ENCODE results near the gene CCDC160. TPM values are rescaled to one million over a fixed set of nuclear protein-coding genes. Genes with fewer than 3 reads are reported as not detected.

CCDC160 gene
- total RNA-seq, result not detected
- long read RNA-seq, result 0 reads

DNA sequence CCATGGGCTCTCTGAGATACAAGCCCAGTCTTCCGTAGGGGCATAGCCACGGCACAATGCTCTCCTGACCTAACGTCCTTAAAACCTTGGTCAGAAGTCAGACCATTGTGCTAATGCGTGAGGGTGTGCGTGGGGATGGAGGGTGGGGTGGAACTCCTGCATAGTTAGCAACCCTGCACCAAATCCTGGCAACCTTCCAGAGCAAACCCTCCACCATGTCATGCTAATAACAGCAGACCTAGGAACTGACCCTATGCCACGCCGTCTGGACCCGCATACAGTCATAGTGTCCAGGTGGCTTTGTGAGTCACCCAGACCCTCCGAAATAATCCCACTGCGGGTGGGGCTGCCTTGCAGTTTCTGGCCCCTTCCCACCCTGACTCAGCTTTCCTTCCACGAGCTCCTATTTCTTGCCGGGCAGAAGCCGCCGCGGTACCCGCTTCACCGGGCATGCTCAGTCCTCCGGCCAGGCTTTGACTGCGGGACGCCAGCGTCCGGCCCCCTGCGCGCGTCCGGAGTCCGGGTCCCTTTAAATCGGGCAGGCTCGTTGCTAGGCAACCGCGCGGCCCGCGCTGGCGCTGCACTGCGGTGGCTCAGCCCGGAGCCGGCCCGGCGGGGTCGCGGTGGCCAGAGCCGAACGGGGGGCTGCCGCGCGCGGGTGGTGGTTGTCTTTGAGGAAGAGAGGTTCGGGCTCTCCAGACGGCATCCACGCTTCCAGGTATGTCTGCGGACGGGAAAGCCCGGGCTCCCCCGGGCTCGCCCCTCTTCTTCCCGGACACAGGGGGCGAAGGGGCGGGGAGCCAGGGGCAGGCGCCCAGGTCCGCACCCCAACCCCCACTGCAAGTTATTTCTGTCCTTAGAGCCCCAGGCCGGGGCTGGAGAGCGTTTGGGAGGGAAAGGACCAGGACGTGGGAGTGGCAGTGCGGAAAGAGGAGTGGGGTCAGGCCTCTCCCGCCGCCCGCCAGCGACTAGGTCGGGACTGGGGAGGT is at the start of gene CCDC160:
CCDC160 (plus strand) TSS at position 557 of the 989 bp plus-strand sequence. CDS start 7,619 bp downstream, outside the sequence.
- no peak within 1 kb of the TSS for H3K27ac ChIP-seq
- no peaks in the 10 kb centered on the region for H3K9me3 ChIP-seq
- peak; percentile 48 to 59 (median 49) for DNase-seq
- H3K4me3 ChIP-seq, result peak within 1 kb of the TSS; percentile 18 to 40 (median 37)
- H3K4me1 ChIP-seq, result no peaks in the 10 kb centered on the region
- 31% methylated on average over 38 of the region's 70 CpGs for WGBS (ENCODE audit: insufficient coverage, low coverage, low lambda C conversion rate, missing lambda C conversion rate)
- TF ChIP-seq POLR2A (IDR thresholded peaks at IDR 0.05) (no peak), CTCF (IDR thresholded peaks at IDR 0.05) (no peak)
- intact Hi-C loops (cut with DNase I), result no loop called here
- ATAC-seq, result peak; percentile 49 to 63 (median 56)
- peaks cover 0 to 5% of the 10 kb centered on the region in 2 donors for H3K27me3 ChIP-seq
- H3K36me3 ChIP-seq, result no peaks in the 10 kb centered on the region

DNA sequence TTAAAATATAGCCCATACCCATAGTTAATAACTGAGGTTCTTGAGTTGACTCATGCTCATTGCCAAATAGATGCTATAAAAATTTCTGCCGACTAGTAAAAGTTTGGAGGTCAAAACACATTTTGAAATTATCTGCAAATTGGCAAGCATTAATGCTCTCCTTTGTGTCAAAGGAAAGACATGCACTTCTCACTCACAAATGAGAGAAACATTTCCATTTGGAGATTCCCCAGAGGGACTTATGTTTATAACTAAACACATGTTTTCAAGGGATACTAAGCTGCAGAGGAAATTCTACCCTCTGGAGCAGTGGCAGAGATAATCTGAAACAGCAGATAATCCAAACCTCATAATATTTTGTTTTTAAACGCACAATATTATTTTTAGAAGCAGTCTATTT is 45.7 kb upstream of the CCDC160 start:
- H3K27ac ChIP-seq, result no peak overlapping the region
- WGBS (ENCODE audit: insufficient coverage, low coverage, low lambda C conversion rate, missing lambda C conversion rate), result 39% methylated on average over 2 of the region's 2 CpGs
- H3K27me3 ChIP-seq, result peaks cover 0 to 8% of the 10 kb centered on the region in 2 donors
- H3K4me1 ChIP-seq, result no peaks in the 10 kb centered on the region
- no peak overlapping the region for H3K4me3 ChIP-seq
- no peak for TF ChIP-seq CTCF (IDR thresholded peaks at IDR 0.05)
- TF ChIP-seq POLR2A (IDR thresholded peaks at IDR 0.05), result no peak
- H3K36me3 ChIP-seq, result no peaks in the 10 kb centered on the region
- intact Hi-C loops (cut with DNase I), result no loop called here
- H3K9me3 ChIP-seq, result no peaks in the 10 kb centered on the region
- ATAC-seq (no peak), DNase-seq (no peak)

DNA sequence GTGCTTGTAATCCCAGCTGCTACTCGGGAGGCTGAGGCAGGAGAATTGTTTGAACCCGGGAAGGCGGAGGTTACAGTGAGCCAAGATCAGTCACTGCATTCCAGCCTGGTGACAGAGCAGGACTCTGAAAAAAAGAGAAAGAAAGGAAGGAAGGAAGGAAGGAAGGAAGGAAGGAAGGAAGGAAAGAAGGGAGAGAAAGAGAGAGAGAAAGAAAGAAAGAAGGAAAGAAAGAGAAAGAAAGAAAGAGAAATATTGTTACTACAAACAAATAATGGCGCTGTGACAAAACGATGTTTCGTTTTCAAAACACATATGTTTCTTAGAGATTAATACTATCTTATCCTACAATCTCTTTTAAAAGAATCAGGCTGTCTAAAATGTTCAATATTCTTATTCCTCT is 42.1 kb upstream of the CCDC160 start:
- H3K27ac ChIP-seq, result no peak overlapping the region
- TF ChIP-seq POLR2A (IDR thresholded peaks at IDR 0.05) (no peak), CTCF (IDR thresholded peaks at IDR 0.05) (no peak)
- peaks cover 0 to 4% of the 10 kb centered on the region in 2 donors for H3K27me3 ChIP-seq
- WGBS (ENCODE audit: insufficient coverage, low coverage, low lambda C conversion rate, missing lambda C conversion rate), result 75% methylated on average over 6 of the region's 6 CpGs
- H3K9me3 ChIP-seq, result no peaks in the 10 kb centered on the region
- intact Hi-C loops (cut with DNase I), result no loop called here
- no peaks in the 10 kb centered on the region for H3K4me1 ChIP-seq
- DNase-seq, result no peak
- H3K4me3 ChIP-seq, result no peak overlapping the region
- H3K36me3 ChIP-seq, result no peaks in the 10 kb centered on the region
- no peak for ATAC-seq

DNA sequence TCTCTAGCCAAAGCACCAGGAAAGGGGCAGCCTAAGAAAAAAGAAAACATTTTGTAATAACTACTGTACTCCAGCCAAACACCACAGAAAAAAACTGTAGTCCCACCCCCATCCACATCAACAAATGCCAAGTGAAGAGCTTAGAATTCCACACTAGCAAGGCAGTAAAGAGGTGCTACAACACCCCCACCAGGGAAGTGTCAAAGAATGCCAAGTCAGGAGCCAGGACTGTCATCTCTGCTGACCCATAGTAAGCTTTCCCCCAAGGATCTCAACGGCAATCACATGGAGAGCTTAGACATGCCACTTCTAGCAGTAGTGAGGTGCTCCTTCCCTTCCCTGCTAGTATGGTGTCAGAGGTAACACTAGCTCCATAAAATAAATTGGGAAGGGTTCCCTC is 34.4 kb upstream of the CCDC160 start:
- Histone ChIP-seq H3K36me3 (no peaks in the 10 kb centered on the region), H3K4me1 (no peaks in the 10 kb centered on the region), H3K27ac (no peak overlapping the region), H3K4me3 (no peak overlapping the region), H3K27me3 (peaks cover 0 to 4% of the 10 kb centered on the region in 2 donors), H3K9me3 (no peaks in the 10 kb centered on the region)
- 33% methylated on average over 1 of the region's 1 CpG for WGBS (ENCODE audit: insufficient coverage, low coverage, low lambda C conversion rate, missing lambda C conversion rate)
- DNase-seq (no peak), ATAC-seq (no peak)
- no peak for TF ChIP-seq POLR2A (IDR thresholded peaks at IDR 0.05)
- no peak for TF ChIP-seq CTCF (IDR thresholded peaks at IDR 0.05)
- intact Hi-C loops (cut with DNase I), result no loop called here
